K562 (cell line): Measurements from ENCODE around the gene MTHFR. TPM values are rescaled to one million over a fixed set of nuclear protein-coding genes. Genes with fewer than 3 reads are reported as not detected.

Source experiments
- BRD4 ChIP-seq: fragments of 200-600 bp; sonication (generic); IDR thresholded peaks from 2 replicates; pipeline ENCODE4 v1.6.1; 2017; ENCODE audit warnings: inconsistent platforms
- DNMT1 ChIP-seq: fragments of 450-650 bp; IDR thresholded peaks from 2 replicates; pipeline ENCODE4 v1.6.1; 2016; ENCODE audit warnings: antibody characterized with exemption, mild to moderate bottlenecking
- E4F1 ChIP-seq: fragments of 250-450 bp; sonication (Bioruptor Pico); IDR thresholded peaks from 2 replicates; pipeline ENCODE4 v1.5.0; 2021; ENCODE audit warnings: mild to moderate bottlenecking, borderline replicate concordance
- ELF4 ChIP-seq: fragments of 450-650 bp; formaldehyde crosslinking; IDR thresholded peaks from 2 replicates; pipeline ENCODE4 v1.4.0; 2022; ENCODE audit warnings: missing genetic modification characterization
- HDAC3 ChIP-seq: fragments of 450-650 bp; IDR thresholded peaks from 2 replicates; pipeline ENCODE4 v1.6.1; 2018; ENCODE audit warnings: borderline replicate concordance, mild to moderate bottlenecking, moderate library complexity; ENCODE audit not compliant: partially characterized antibody
- KAT2B ChIP-seq: IDR thresholded peaks from one replicate; pipeline ENCODE4 v1.6.1; 2012; ENCODE audit warnings: low read depth, mild to moderate bottlenecking, control low read depth, inconsistent platforms, low read length, moderate library complexity
- KAT8 ChIP-seq: fragments of 450-650 bp; IDR thresholded peaks from 2 replicates; pipeline ENCODE4 v1.6.1; 2016; ENCODE audit warnings: low read depth, mild to moderate bottlenecking
- NCOR1 ChIP-seq: fragments of 450-650 bp; IDR thresholded peaks from 2 replicates; pipeline ENCODE4 v1.6.1; 2016; ENCODE audit warnings: mild to moderate bottlenecking, moderate library complexity
- RNF219 ChIP-seq: fragments of 250-450 bp; sonication (Bioruptor Pico); IDR thresholded peaks from 2 replicates; pipeline ENCODE4 v1.5.0; 2022; ENCODE audit warnings: mild to moderate bottlenecking
- SMARCA5 ChIP-seq: fragments of 450-650 bp; IDR thresholded peaks from 2 replicates; pipeline ENCODE4 v1.6.1; 2016
- TOE1 ChIP-seq, 2 experiments: fragments of 450-650 bp in 1 of 2; sonication (generic) in 1 of 2; formaldehyde crosslinking in 1 of 2; IDR thresholded peaks; 2 replicates each; pipeline versions ENCODE4 v1.7.1 to v1.8.0; 2016 to 2022; ENCODE audit warnings: borderline replicate concordance in 2 of 2, mild to moderate bottlenecking in 2 of 2, antibody characterized with exemption in 1 of 2, inconsistent platforms in 1 of 2, low read depth in 1 of 2, missing genetic modification reagents in 1 of 2, moderate library complexity in 1 of 2
- ZNF217 ChIP-seq: sonication (generic); formaldehyde crosslinking; IDR thresholded peaks from 2 replicates; pipeline ENCODE4 v1.8.0; 2022; ENCODE audit warnings: mild to moderate bottlenecking, missing genetic modification reagents
- ZNF318 ChIP-seq, 2 experiments: fragments of 450-650 bp; IDR thresholded peaks; 2 replicates each; pipeline ENCODE4 v1.6.1; 2016; ENCODE audit warnings: mild to moderate bottlenecking in 2 of 2, borderline replicate concordance in 1 of 2, low read depth in 1 of 2, moderate library complexity in 1 of 2
- polyA plus RNA-seq, 8 experiments: library from polyadenylated mRNA; depleted of rRNA in 4 of 8; stranded (reverse) in 5 of 8; unstranded in 3 of 8; fragments of >200 nt; fragmentation: Nextera tagmentation in 2 of 8; fragmentation: Illumina TruSeq in 1 of 8; extraction: Ambion mirVana in 2 of 8; extraction: Trizol in 1 of 8; gene quantifications; 2 replicates each; pipeline versions ENCODE4 v1.2.1 to v1.2.3, GENCODE V29; 2011 to 2014; ENCODE audit warnings: inconsistent platforms in 1 of 8, missing spikeins in 1 of 8
- total RNA-seq, 7 experiments: library from RNA; depleted of rRNA in 6 of 7; stranded (reverse); fragments of >200 nt in 6 of 7; fragmentation: Illumina TruSeq in 2 of 7; extraction: Trizol in 2 of 7; gene quantifications; 2 replicates each; pipeline versions ENCODE4 v1.2.1 to v1.2.3, GENCODE V29; 2011 to 2021; ENCODE audit warnings: low replicate concordance in 1 of 7

Gene MTHFR
- total and polyA plus RNA-seq, 9 of the 15 experiments (the other 6 are each of a cell fraction or from before 2014, with no cell fraction given): 5.0 to 104 (median 62.6) TPM

GRCh38 chr1:11800756-11801433 lies 4.9 kb downstream of the MTHFR start (continued):
- TF ChIP-seq E4F1 (CRISPR knock-in tag) (no peak), ZNF318 (IDR thresholded peaks at IDR 0.05; ENCODE audit: borderline replicate concordance in 1 of 2, low read depth in 1 of 2) (no peak), NCOR1 (no peak), TOE1 (IDR thresholded peaks at IDR 0.05; ENCODE audit: borderline replicate concordance) (no peak), TOE1 (CRISPR knock-in tag; IDR thresholded peaks at IDR 0.05; ENCODE audit: borderline replicate concordance, low read depth) (0 out of 2 replicates have a peak, but pooled peaks have one; percentile 19), HDAC3 (no peak), ZNF217 (CRISPR knock-in tag) (no peak), BRD4 (0 out of 2 replicates have a peak, but pooled peaks have one; percentile 58), KAT2B (no peak), RNF219 (CRISPR knock-in tag) (no peak), ELF4 (CRISPR knock-in tag) (peak; percentile 6; the same call in 1 of the 2 replicates), DNMT1 (no peak), SMARCA5 (no peak), KAT8 (no peak)
